GM18507 (cell line): ENCODE measurements around the gene SNX5.

Experiments used
- DNase-seq: peaks from one replicate; pipeline ENCODE4 v3.0.0; 2011; ENCODE audit warnings: low read depth; ENCODE audit not compliant: insufficient read length; ENCODE audit errors: extremely low spot score
- FAIRE-seq: peaks from 2 replicates; lab custom pipeline; 2011; peaks lifted over from hg19 to GRCh38; lab: Jason Lieb, UNC

SNX5 gene

GRCh38 chr20:17928633-17929311 lies 39.8 kb downstream of the SNX5 start:
- FAIRE-seq (no peak), DNase-seq (no peak)

GRCh38 chr20:17928211-17928611 lies 40.4 kb downstream of the SNX5 start:
- no peak for DNase-seq
- FAIRE-seq, result no peak

GRCh38 chr20:17925940-17926300 lies 42.7 kb downstream of the SNX5 start:
- no peak for DNase-seq
- FAIRE-seq, result no peak

GRCh38 chr20:17925141-17925939 lies 43.3 kb downstream of the SNX5 start:
- FAIRE-seq (no peak), DNase-seq (no peak)

- DNase-seq, result no peak
- no peak for FAIRE-seq
Measured at GRCh38 chr20:17921774-17922173, 46.8 kb downstream of the SNX5 start.

- no peak for DNase-seq
- no peak for FAIRE-seq
Measured at GRCh38 chr20:17919149-17919548, 49.4 kb downstream of the SNX5 start.

- no peak for FAIRE-seq
- no peak for DNase-seq
Measured at GRCh38 chr20:17917832-17918618, 50.6 kb downstream of the SNX5 start.

- no peak for DNase-seq
- FAIRE-seq, result no peak
Measured at GRCh38 chr20:17916433-17916891, 52.1 kb downstream of the SNX5 start.

GRCh38 chr20:17914957-17915356 lies 53.6 kb downstream of the SNX5 start:
- DNase-seq, result no peak
- no peak for FAIRE-seq

GRCh38 chr20:17912916-17913315 lies 55.7 kb downstream of the SNX5 start:
- FAIRE-seq, result no peak

GRCh38 chr20:17911927-17912326 lies 56.7 kb downstream of the SNX5 start:
- no peak for DNase-seq
- FAIRE-seq, result no peak

More at GRCh38 chr20:17912916-17913315, 55.7 kb downstream of the SNX5 start:
- DNase-seq, result no peak

GRCh38 chr20:17910828-17911294 lies 57.7 kb downstream of the SNX5 start:
- DNase-seq (no peak), FAIRE-seq (no peak)

- no peak for FAIRE-seq
- no peak for DNase-seq
Measured at GRCh38 chr20:17909869-17910321, 58.7 kb downstream of the SNX5 start.

GRCh38 chr20:17905544-17905943 lies 63.0 kb downstream of the SNX5 start:
- no peak for FAIRE-seq
- DNase-seq, result no peak

- DNase-seq, result peak; percentile 22
- FAIRE-seq, result peak; percentile 78
Measured at GRCh38 chr20:17904027-17904426, 64.6 kb downstream of the SNX5 start.

GRCh38 chr20:17902531-17903083 lies 66.0 kb downstream of the SNX5 start:
- FAIRE-seq (no peak), DNase-seq (no peak)

- FAIRE-seq (no peak), DNase-seq (no peak)
Measured at GRCh38 chr20:17901971-17902370, 66.6 kb downstream of the SNX5 start.

GRCh38 chr20:17898548-17898994 lies 70.0 kb downstream of the SNX5 start:
- FAIRE-seq (peak; percentile 82), DNase-seq (peak; percentile 29)

GRCh38 chr20:17897566-17898307 lies 70.9 kb downstream of the SNX5 start:
- no peak for FAIRE-seq
- no peak for DNase-seq
